Astrocyte of the cerebellum (primary cell): ENCODE results near the gene WWTR1.

Experiments used
- DNase-seq: peaks from one replicate; pipeline ENCODE4 v3.0.0-alpha.2; 2011; ENCODE audit warnings: low read depth
- H3K4me3 ChIP-seq: 2 replicates; pipeline ENCODE4 v1.5.1; 2011; ENCODE audit warnings: mild to moderate bottlenecking, low read depth, low read length, moderate library complexity
- in situ Hi-C: cut with HindIII; loops from 2 replicates; pipeline ENCODE4 v1.10.0; 2017; ENCODE audit warnings: low sequenced_read_pairs
- TF ChIP-seq, protein P1 (sequence below): IDR thresholded peaks from 2 replicates; pipeline ENCODE4 v1.5.1; 2012; ENCODE audit warnings: low read length, low read depth, moderate library complexity, mild to moderate bottlenecking; ENCODE audit errors: missing control alignments

WWTR1 gene

DNA sequence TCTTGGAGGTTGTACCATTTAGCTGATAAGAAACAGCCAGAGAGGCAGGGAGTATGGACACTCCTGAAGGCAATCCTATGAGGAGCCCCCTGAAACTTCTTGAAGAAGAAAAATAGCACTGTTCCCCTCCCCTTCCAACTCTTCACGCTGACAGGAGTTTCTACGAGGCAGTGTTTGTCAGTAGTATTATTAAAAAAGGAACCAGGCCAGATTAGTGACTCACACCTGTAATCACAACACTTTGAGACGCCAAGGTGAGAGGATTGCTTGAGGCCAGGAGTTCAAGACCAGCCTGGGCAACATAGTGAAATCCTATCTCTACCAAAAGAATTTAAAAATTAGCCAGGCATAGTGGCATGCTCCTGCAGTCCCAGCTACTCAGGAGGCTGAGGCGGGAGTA is 38.7 kb downstream of the WWTR1 start:
- H3K4me3 ChIP-seq: no peak overlapping the region
- in situ Hi-C loops: no loop called here
- TF ChIP-seq, protein P1, sequence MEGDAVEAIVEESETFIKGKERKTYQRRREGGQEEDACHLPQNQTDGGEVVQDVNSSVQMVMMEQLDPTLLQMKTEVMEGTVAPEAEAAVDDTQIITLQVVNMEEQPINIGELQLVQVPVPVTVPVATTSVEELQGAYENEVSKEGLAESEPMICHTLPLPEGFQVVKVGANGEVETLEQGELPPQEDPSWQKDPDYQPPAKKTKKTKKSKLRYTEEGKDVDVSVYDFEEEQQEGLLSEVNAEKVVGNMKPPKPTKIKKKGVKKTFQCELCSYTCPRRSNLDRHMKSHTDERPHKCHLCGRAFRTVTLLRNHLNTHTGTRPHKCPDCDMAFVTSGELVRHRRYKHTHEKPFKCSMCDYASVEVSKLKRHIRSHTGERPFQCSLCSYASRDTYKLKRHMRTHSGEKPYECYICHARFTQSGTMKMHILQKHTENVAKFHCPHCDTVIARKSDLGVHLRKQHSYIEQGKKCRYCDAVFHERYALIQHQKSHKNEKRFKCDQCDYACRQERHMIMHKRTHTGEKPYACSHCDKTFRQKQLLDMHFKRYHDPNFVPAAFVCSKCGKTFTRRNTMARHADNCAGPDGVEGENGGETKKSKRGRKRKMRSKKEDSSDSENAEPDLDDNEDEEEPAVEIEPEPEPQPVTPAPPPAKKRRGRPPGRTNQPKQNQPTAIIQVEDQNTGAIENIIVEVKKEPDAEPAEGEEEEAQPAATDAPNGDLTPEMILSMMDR: no peak
- no peak for DNase-seq

- no peak overlapping the region for H3K4me3 ChIP-seq
- TF ChIP-seq, protein P1: no peak
- in situ Hi-C loops: no loop called here
- DNase-seq: no peak
Measured at GRCh38 chr3:149618151-149619123, 39.4 kb downstream of the WWTR1 start.

GRCh38 chr3:149615731-149616221 is 42.0 kb downstream of the WWTR1 start:
- TF ChIP-seq, protein P1: no peak
- no peak overlapping the region for H3K4me3 ChIP-seq
- DNase-seq: no peak
- in situ Hi-C loops: no loop called here

- in situ Hi-C loops: no loop called here
- DNase-seq: no peak
- H3K4me3 ChIP-seq: no peak overlapping the region
- TF ChIP-seq, protein P1: no peak
Measured at GRCh38 chr3:149613988-149614387, 43.8 kb downstream of the WWTR1 start.

DNA sequence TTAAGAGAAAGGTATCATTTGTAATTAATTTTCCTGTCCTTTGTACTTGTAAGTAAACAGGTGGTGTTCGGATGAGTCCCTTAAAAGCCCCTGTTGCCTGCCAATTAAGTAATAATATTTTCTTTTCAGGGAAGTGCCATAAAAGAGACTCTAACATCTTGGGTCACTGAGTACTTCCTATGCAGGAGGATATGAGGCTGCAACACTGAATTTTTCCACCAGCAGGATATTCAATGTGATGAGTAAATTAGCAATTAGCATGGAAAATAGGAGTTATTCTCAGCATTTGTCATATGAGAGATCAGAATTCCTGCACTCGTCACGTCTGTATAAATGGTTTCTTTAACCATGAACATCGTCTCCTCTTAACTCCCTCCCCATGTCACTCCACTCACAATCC is 45.4 kb downstream of the WWTR1 start:
- no peak overlapping the region for H3K4me3 ChIP-seq
- no peak for DNase-seq
- TF ChIP-seq, protein P1: no peak
- in situ Hi-C loops: no loop called here

DNA sequence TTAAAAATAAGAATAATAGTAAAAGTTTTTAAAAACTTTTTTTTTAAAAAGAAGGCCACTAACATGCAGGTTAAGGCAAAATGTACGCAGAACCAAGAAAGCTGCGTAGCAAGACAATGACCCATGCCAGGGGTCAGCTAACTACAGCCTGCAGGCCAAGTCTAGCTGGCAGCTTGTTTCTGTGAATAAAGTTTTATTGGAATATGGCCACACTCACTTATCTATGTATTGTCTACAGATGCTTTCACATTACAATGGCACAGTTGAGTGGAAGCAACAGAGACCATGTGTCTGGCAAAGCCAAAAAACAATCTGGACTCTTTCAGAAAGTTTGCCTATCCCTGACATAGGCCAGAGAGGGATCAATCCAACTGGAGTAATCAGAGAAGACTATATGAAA is 46.7 kb downstream of the WWTR1 start:
- TF ChIP-seq, protein P1: no peak
- H3K4me3 ChIP-seq: no peak overlapping the region
- in situ Hi-C loops: no loop called here
- DNase-seq: no peak
